Measurements from ENCODE around the gene NIFK. TPM values are rescaled to one million over a fixed set of nuclear protein-coding genes. Genes with fewer than 3 reads are reported as not detected.
"Not testable (repeated sequence)": the region's sequence is repeated elsewhere in the genome, so short reads cannot be mapped to it uniquely, and the experiment has no call there.

Gene NIFK
- polyA plus RNA-seq, 2 donors = 38.2 to 39.9 TPM

GRCh38 chr2:121699421-121700333 lies 37.0 kb downstream of the NIFK start:
- Histone ChIP-seq H3K4me3 (ENCODE audit: low read depth in 1 of 2, low read length in 2 of 2) (no peak overlapping the region), H3K27me3 (ENCODE audit: control insufficient read depth in 1 of 2, insufficient read depth in 2 of 2, low read length in 2 of 2) (no peaks in the 10 kb centered on the region), H3K27ac (ENCODE audit: low read depth in 2 of 2, low read length in 1 of 2) (peak overlapping the region; percentile 77 to 94), H3K9me3 (ENCODE audit: control insufficient read depth in 2 of 2, insufficient read depth in 1 of 2, low read depth in 1 of 2, low read length in 1 of 2) (no peaks in the 10 kb centered on the region), H3K36me3 (ENCODE audit: control insufficient read depth in 2 of 2, insufficient read depth in 2 of 2, low read length in 1 of 2) (no peaks in the 10 kb centered on the region), H3K4me1 (ENCODE audit: control insufficient read depth in 2 of 2, insufficient read depth in 2 of 2, low read length in 1 of 2) (peaks cover 8 to 12% of the 10 kb centered on the region in 2 donors)
- WGBS, 2 donors = 31 to 36% methylated on average over 19 of the region's 19 CpGs

DNA sequence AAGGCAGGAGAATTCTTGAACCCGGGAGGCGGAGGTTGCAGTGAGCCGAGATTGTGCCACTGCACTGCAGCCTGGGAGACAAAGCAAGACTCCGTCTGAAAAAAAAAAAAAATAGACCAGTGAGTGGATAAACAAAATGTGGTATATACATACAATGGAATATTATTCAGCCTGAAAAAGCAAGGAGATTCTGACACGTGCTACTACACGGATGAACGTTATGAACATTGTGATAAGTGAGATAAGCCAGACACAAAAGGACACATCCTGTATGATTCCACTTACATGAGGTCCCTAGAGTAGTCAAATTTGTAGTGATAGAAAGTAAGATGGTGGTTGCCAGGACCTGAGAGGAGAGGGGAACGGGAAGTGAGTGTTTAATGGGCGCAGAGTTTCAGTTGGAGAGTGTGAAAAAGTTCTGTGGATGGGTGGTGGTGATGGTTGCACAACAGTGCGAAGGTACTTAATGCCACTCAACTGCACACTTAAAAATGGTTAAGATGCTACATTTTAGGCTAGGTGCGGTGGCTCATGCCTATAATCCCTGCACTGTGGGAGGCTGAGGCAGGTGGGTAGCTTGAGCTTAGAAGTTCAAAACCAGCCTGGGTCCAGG lies 38.3 kb downstream of the NIFK start:
- Histone ChIP-seq H3K4me3 (ENCODE audit: low read depth in 1 of 2, low read length in 2 of 2) (no peak overlapping the region), H3K27ac (ENCODE audit: low read depth in 2 of 2, low read length in 1 of 2) (no peak overlapping the region), H3K27me3 (ENCODE audit: control insufficient read depth in 1 of 2, insufficient read depth in 2 of 2, low read length in 2 of 2) (no peaks in the 10 kb centered on the region), H3K4me1 (ENCODE audit: control insufficient read depth in 2 of 2, insufficient read depth in 2 of 2, low read length in 1 of 2) (peaks cover 8 to 12% of the 10 kb centered on the region in 2 donors), H3K36me3 (ENCODE audit: control insufficient read depth in 2 of 2, insufficient read depth in 2 of 2, low read length in 1 of 2) (no peaks in the 10 kb centered on the region), H3K9me3 (ENCODE audit: control insufficient read depth in 2 of 2, insufficient read depth in 1 of 2, low read depth in 1 of 2, low read length in 1 of 2) (no peaks in the 10 kb centered on the region)
- WGBS, 2 donors = 84 to 89% methylated on average over 11 of the region's 11 CpGs

GRCh38 chr2:121697108-121697631 lies 39.5 kb downstream of the NIFK start:
- Histone ChIP-seq H3K27ac (ENCODE audit: low read depth in 2 of 2, low read length in 1 of 2) (no peak overlapping the region), H3K27me3 (ENCODE audit: control insufficient read depth in 1 of 2, insufficient read depth in 2 of 2, low read length in 2 of 2) (no peaks in the 10 kb centered on the region), H3K4me3 (ENCODE audit: low read depth in 1 of 2, low read length in 2 of 2) (no peak overlapping the region), H3K36me3 (ENCODE audit: control insufficient read depth in 2 of 2, insufficient read depth in 2 of 2, low read length in 1 of 2) (no peaks in the 10 kb centered on the region), H3K4me1 (ENCODE audit: control insufficient read depth in 2 of 2, insufficient read depth in 2 of 2, low read length in 1 of 2) (peaks cover 8 to 12% of the 10 kb centered on the region in 2 donors), H3K9me3 (ENCODE audit: control insufficient read depth in 2 of 2, insufficient read depth in 1 of 2, low read depth in 1 of 2, low read length in 1 of 2) (no peaks in the 10 kb centered on the region)
- 37 to 38% methylated on average over 4 of the region's 4 CpGs for WGBS, 2 donors

DNA sequence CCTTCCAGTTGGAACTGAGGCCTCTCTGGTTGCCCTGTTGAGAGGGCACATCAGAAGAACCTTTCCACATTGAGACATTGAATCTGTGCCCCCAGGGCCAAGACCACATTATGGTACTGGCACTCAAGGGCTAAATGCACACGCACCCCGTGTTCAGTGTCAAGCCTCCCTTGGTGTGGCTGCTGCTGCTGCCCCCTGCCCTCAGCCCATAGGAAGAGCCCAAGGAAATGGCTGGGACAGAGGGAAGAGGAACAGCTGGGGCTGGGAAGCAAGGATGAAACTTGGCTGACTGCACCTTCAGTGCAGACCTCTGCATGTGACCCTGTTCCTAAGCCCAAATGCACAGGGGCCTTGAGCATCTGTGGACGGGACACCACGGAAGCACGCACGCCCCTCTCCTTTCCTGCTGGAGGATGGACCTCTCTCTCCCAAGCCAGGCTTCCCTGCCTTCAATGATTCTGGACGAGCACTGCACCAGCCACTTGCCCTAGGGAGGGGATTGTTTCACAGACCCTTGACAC lies 40.2 kb downstream of the NIFK start:
- Histone ChIP-seq H3K9me3 (ENCODE audit: control insufficient read depth in 2 of 2, insufficient read depth in 1 of 2, low read depth in 1 of 2, low read length in 1 of 2) (no peaks in the 10 kb centered on the region), H3K27me3 (ENCODE audit: control insufficient read depth in 1 of 2, insufficient read depth in 2 of 2, low read length in 2 of 2) (no peaks in the 10 kb centered on the region), H3K4me3 (ENCODE audit: low read depth in 1 of 2, low read length in 2 of 2) (no peak overlapping the region), H3K4me1 (ENCODE audit: control insufficient read depth in 2 of 2, insufficient read depth in 2 of 2, low read length in 1 of 2) (peaks cover 8 to 12% of the 10 kb centered on the region in 2 donors), H3K36me3 (ENCODE audit: control insufficient read depth in 2 of 2, insufficient read depth in 2 of 2, low read length in 1 of 2) (no peaks in the 10 kb centered on the region), H3K27ac (ENCODE audit: low read depth in 2 of 2, low read length in 1 of 2) (no peak overlapping the region)
- 89 to 93% methylated on average over 7 of the region's 7 CpGs for WGBS, 2 donors

DNA sequence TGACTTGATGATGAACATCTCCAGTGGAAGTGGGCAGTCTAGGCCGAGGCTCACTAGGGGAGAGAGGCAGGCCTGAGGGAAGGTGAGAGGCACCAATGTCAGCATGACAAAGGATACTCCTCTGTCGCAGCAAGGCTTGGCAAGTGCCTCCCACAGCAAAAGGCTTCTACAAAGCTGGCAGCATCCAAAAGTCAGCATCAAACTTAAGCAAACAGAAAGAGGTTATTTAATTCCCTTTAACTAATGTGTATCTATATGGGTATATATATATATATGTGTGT lies 41.6 kb downstream of the NIFK start:
- H3K4me1 ChIP-seq (ENCODE audit: control insufficient read depth in 2 of 2, insufficient read depth in 2 of 2, low read length in 1 of 2) = peaks cover 7 to 10% of the 10 kb centered on the region in 2 donors
- H3K27me3 ChIP-seq (ENCODE audit: control insufficient read depth in 1 of 2, insufficient read depth in 2 of 2, low read length in 2 of 2) = no peaks in the 10 kb centered on the region
- WGBS, 2 donors = 38 to 70% methylated on average over 2 of the region's 2 CpGs
- no peaks in the 10 kb centered on the region for H3K9me3 ChIP-seq (ENCODE audit: control insufficient read depth in 2 of 2, insufficient read depth in 1 of 2, low read depth in 1 of 2, low read length in 1 of 2)
- H3K36me3 ChIP-seq (ENCODE audit: control insufficient read depth in 2 of 2, insufficient read depth in 2 of 2, low read length in 1 of 2) = no peaks in the 10 kb centered on the region
- H3K27ac ChIP-seq (ENCODE audit: low read depth in 2 of 2, low read length in 1 of 2) = peak overlapping the region; percentile 49 to 62
- no peak overlapping the region for H3K4me3 ChIP-seq (ENCODE audit: low read depth in 1 of 2, low read length in 2 of 2)

DNA sequence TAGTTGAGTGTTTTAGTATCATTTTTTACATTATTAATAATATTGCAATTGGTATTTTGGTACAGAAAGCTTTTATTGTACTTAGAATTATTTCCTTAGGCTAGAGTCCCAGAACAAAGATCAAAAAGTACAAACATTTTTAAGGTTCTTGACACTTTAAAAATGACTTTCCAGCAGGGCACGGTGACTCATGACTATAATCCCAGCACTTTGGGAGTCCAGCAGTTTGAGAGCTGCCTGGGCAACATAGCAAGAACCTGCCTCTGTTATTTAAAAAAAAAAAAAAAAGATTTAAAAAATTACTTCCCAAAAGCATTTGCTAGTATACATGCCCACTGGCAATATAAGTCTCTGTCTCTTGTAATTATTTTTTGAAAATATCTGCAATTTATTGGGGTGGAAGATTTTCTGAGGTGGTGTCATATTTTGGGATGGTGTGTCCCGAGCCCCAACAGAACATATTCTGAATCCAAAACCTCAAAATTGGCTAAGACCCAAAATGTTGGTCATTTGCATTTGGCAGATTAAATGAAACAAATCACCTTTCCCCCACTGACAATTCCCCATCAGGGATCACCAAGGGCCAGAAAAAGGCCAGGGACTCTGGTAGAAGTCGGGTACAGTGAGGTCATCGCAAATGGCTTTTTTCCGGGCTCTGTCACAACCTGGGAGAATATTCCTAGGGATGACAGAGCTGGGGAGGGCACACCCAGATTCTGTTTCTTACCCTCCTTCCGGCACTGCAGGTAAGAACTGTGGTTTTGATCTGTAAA lies 42.1 kb downstream of the NIFK start:
- 49 to 63% methylated on average over 6 of the region's 6 CpGs for WGBS, 2 donors
- Histone ChIP-seq H3K27me3 (ENCODE audit: control insufficient read depth in 1 of 2, insufficient read depth in 2 of 2, low read length in 2 of 2) (no peaks in the 10 kb centered on the region), H3K36me3 (ENCODE audit: control insufficient read depth in 2 of 2, insufficient read depth in 2 of 2, low read length in 1 of 2) (no peaks in the 10 kb centered on the region), H3K27ac (ENCODE audit: low read depth in 2 of 2, low read length in 1 of 2) (peak overlapping the region; percentile 49 to 62), H3K4me1 (ENCODE audit: control insufficient read depth in 2 of 2, insufficient read depth in 2 of 2, low read length in 1 of 2) (peaks cover 2 to 7% of the 10 kb centered on the region in 2 donors), H3K9me3 (ENCODE audit: control insufficient read depth in 2 of 2, insufficient read depth in 1 of 2, low read depth in 1 of 2, low read length in 1 of 2) (no peaks in the 10 kb centered on the region), H3K4me3 (ENCODE audit: low read depth in 1 of 2, low read length in 2 of 2) (no peak overlapping the region)

DNA sequence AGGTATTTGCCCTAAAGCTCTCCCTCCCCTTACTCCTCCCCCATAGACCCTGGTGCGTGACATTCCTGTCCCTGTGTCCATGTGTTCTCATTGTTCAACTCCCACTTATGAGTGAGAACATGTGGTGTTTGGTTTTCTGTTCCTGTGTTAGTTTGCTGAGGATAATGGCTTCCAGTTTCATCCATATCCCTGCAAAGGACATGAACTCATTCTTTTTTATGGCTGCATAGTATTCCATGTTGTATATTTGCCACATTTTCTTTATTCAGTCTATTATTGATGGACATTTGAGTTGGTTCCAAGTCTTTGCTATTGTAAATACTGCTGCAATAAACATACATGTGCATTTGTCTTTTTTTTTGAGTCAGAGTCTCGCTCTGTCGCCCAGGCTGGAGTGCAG lies 46.1 kb downstream of the NIFK start:
- H3K4me3 ChIP-seq (ENCODE audit: low read depth in 1 of 2, low read length in 2 of 2); H3K4me1 ChIP-seq (ENCODE audit: control insufficient read depth in 2 of 2, insufficient read depth in 2 of 2, low read length in 1 of 2); H3K27ac ChIP-seq (ENCODE audit: low read depth in 2 of 2, low read length in 1 of 2); H3K27me3 ChIP-seq (ENCODE audit: control insufficient read depth in 1 of 2, insufficient read depth in 2 of 2, low read length in 2 of 2); H3K36me3 ChIP-seq (ENCODE audit: control insufficient read depth in 2 of 2, insufficient read depth in 2 of 2, low read length in 1 of 2); H3K9me3 ChIP-seq (ENCODE audit: control insufficient read depth in 2 of 2, insufficient read depth in 1 of 2, low read depth in 1 of 2, low read length in 1 of 2): not testable (repeated sequence)
- 95 to 100% methylated on average over 3 of the region's 3 CpGs for WGBS, 2 donors

DNA sequence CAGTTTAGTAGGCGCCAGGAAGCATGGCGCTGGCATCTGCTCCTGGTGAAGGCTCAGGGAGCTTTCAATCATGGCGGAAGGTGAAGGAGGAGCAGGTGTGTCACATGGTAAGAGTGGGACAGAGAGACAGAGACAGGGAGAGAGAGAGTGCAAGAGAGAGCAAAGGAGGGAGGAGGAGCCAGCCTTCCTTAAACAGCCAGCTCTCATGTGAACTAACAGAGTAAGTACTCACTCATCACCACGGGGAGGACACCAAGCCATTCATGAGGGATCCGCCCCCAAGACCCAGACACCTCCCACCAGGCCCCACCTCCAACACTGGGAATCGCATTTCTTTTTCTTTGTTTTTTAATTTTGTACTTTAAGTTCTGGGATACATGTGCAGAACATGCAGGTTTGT lies 46.6 kb downstream of the NIFK start:
- 87 to 94% methylated on average over 6 of the region's 6 CpGs for WGBS, 2 donors
- no peaks in the 10 kb centered on the region for H3K36me3 ChIP-seq (ENCODE audit: control insufficient read depth in 2 of 2, insufficient read depth in 2 of 2, low read length in 1 of 2)
- H3K4me1 ChIP-seq (ENCODE audit: control insufficient read depth in 2 of 2, insufficient read depth in 2 of 2, low read length in 1 of 2) = no peaks in the 10 kb centered on the region
- no peak overlapping the region for H3K27ac ChIP-seq (ENCODE audit: low read depth in 2 of 2, low read length in 1 of 2)
- no peak overlapping the region for H3K4me3 ChIP-seq (ENCODE audit: low read depth in 1 of 2, low read length in 2 of 2)
- no peaks in the 10 kb centered on the region for H3K27me3 ChIP-seq (ENCODE audit: control insufficient read depth in 1 of 2, insufficient read depth in 2 of 2, low read length in 2 of 2)
- no peaks in the 10 kb centered on the region for H3K9me3 ChIP-seq (ENCODE audit: control insufficient read depth in 2 of 2, insufficient read depth in 1 of 2, low read depth in 1 of 2, low read length in 1 of 2)

GRCh38 chr2:121689356-121689755 lies 47.3 kb downstream of the NIFK start:
- no peaks in the 10 kb centered on the region for H3K36me3 ChIP-seq (ENCODE audit: control insufficient read depth in 2 of 2, insufficient read depth in 2 of 2, low read length in 1 of 2)
- WGBS, 2 donors = 50 to 53% methylated on average over 4 of the region's 4 CpGs
- no peak overlapping the region for H3K4me3 ChIP-seq (ENCODE audit: low read depth in 1 of 2, low read length in 2 of 2)
- H3K27ac ChIP-seq (ENCODE audit: low read depth in 2 of 2, low read length in 1 of 2) = no peak overlapping the region
- no peaks in the 10 kb centered on the region for H3K9me3 ChIP-seq (ENCODE audit: control insufficient read depth in 2 of 2, insufficient read depth in 1 of 2, low read depth in 1 of 2, low read length in 1 of 2)
- no peaks in the 10 kb centered on the region for H3K4me1 ChIP-seq (ENCODE audit: control insufficient read depth in 2 of 2, insufficient read depth in 2 of 2, low read length in 1 of 2)
- no peaks in the 10 kb centered on the region for H3K27me3 ChIP-seq (ENCODE audit: control insufficient read depth in 1 of 2, insufficient read depth in 2 of 2, low read length in 2 of 2)

Measured in esophagus (tissue), 2 donors.